Measurements from ENCODE around the gene CLIP2.

The CLIP2 gene

GRCh38 chr7:74405899-74406512, 116.8 kb downstream of the CLIP2 start:
- Histone ChIP-seq H3K4me1 (ENCODE audit: control insufficient read depth in 2 of 2, insufficient read depth in 1 of 2, low read depth in 1 of 2, low read length in 2 of 2) (no peaks in the 10 kb centered on the region), H2BK5ac (ENCODE audit: low read length) (no peak overlapping the region), H3K27ac (replicated peaks; ENCODE audit: low read length) (no peak overlapping the region), H3K79me1 (ENCODE audit: low read depth, low read length) (no peaks in the 10 kb centered on the region), H3K9me3 (replicated peaks in 1 of 2; ENCODE audit: control insufficient read depth in 2 of 2, insufficient read depth in 1 of 2, low read depth in 1 of 2, low read length in 2 of 2) (no peaks in the 10 kb centered on the region), H2BK120ac (ENCODE audit: low read depth, low read length) (no peak overlapping the region), H3K4me2 (ENCODE audit: insufficient read depth, low read length, poor library complexity, severe bottlenecking) (no peak overlapping the region), H3K4ac (ENCODE audit: low read length) (no peak overlapping the region), H3K14ac (ENCODE audit: low read length) (no peak overlapping the region), H4K91ac (ENCODE audit: low read depth, low read length, poor library complexity) (no peak overlapping the region), H2AK5ac (ENCODE audit: low read depth, low read length) (no peak overlapping the region), H3K36me3 (replicated peaks in 1 of 2; ENCODE audit: control insufficient read depth in 2 of 2, insufficient read depth in 2 of 2, low read length in 2 of 2) (peaks cover 12 to 40% of the 10 kb centered on the region in 2 donors), H3K4me3 (ENCODE audit: low read length in 2 of 2) (no peak overlapping the region), H2AFZ (ENCODE audit: low read length) (no peak overlapping the region), H3K23ac (ENCODE audit: low read depth, low read length, poor library complexity) (peak overlapping the region; percentile 34), H3K18ac (ENCODE audit: low read length) (peak overlapping the region; percentile 76), H4K8ac (ENCODE audit: low read depth, low read length) (no peak overlapping the region), H2BK15ac (ENCODE audit: low read length) (no peak overlapping the region), H2BK12ac (ENCODE audit: low read length) (no peak overlapping the region), H3K9ac (ENCODE audit: low read depth, low read length, poor library complexity) (no peak overlapping the region), H3K27me3 (ENCODE audit: control insufficient read depth in 3 of 3, insufficient read depth in 3 of 3, low read depth in 1 of 3, low read length in 3 of 3) (no peaks in the 10 kb centered on the region)
- DNase-seq (ENCODE audit: low spot score) = no peak
- no CpG with 5 or more reads among the region's 20 CpGs for WGBS, 2 donors (ENCODE audit: extremely low coverage in 2 of 2, insufficient read length in 2 of 2, insufficient replicate concordance in 1 of 2)

DNA sequence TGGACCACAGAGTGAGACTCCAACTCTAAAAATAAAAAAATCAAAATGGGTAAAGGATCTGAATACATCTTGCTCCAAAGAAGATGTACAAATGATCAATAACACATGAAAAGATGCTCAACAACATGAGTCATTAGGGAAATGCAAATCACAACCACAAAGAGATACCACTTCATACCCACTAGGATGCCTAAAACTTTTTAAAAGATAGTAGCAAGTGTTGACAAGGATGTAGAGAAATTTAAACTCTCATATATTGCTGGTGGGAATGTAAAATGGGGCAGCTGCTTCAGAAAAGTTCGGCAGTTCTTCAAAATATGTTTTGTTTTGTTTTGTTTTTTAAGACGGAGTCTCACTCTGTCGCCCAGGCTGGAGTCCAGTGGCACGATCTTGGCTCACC, 118.8 kb downstream of the CLIP2 start:
- H2BK12ac ChIP-seq (ENCODE audit: low read length) = no peak overlapping the region
- no peaks in the 10 kb centered on the region for H3K9me3 ChIP-seq (replicated peaks in 1 of 2; ENCODE audit: control insufficient read depth in 2 of 2, insufficient read depth in 1 of 2, low read depth in 1 of 2, low read length in 2 of 2)
- H3K36me3 ChIP-seq (replicated peaks in 1 of 2; ENCODE audit: control insufficient read depth in 2 of 2, insufficient read depth in 2 of 2, low read length in 2 of 2) = peaks cover 7 to 26% of the 10 kb centered on the region in 2 donors
- H3K9ac ChIP-seq (ENCODE audit: low read depth, low read length, poor library complexity) = no peak overlapping the region
- no peak overlapping the region for H2AFZ ChIP-seq (ENCODE audit: low read length)
- no peak overlapping the region for H2BK5ac ChIP-seq (ENCODE audit: low read length)
- H3K18ac ChIP-seq (ENCODE audit: low read length) = no peak overlapping the region
- H3K23ac ChIP-seq (ENCODE audit: low read depth, low read length, poor library complexity) = no peak overlapping the region
- H4K91ac ChIP-seq (ENCODE audit: low read depth, low read length, poor library complexity) = no peak overlapping the region
- H3K79me1 ChIP-seq (ENCODE audit: low read depth, low read length) = no peaks in the 10 kb centered on the region
- H3K4me3 ChIP-seq (ENCODE audit: low read length in 2 of 2) = no peak overlapping the region
- H2BK15ac ChIP-seq (ENCODE audit: low read length) = no peak overlapping the region
- no peak overlapping the region for H3K4me2 ChIP-seq (ENCODE audit: insufficient read depth, low read length, poor library complexity, severe bottlenecking)
- no peaks in the 10 kb centered on the region for H3K4me1 ChIP-seq (ENCODE audit: control insufficient read depth in 2 of 2, insufficient read depth in 1 of 2, low read depth in 1 of 2, low read length in 2 of 2)
- no peak overlapping the region for H2BK120ac ChIP-seq (ENCODE audit: low read depth, low read length)
- no peaks in the 10 kb centered on the region for H3K27me3 ChIP-seq (ENCODE audit: control insufficient read depth in 3 of 3, insufficient read depth in 3 of 3, low read depth in 1 of 3, low read length in 3 of 3)
- DNase-seq (ENCODE audit: low spot score) = no peak
- no peak overlapping the region for H2AK5ac ChIP-seq (ENCODE audit: low read depth, low read length)
- no CpG with 5 or more reads among the region's 4 CpGs for WGBS, 2 donors (ENCODE audit: extremely low coverage in 2 of 2, insufficient read length in 2 of 2, insufficient replicate concordance in 1 of 2)
- no peak overlapping the region for H3K14ac ChIP-seq (ENCODE audit: low read length)
- H4K8ac ChIP-seq (ENCODE audit: low read depth, low read length) = no peak overlapping the region
- no peak overlapping the region for H3K27ac ChIP-seq (replicated peaks; ENCODE audit: low read length)
- H3K4ac ChIP-seq (ENCODE audit: low read length) = no peak overlapping the region

- Histone ChIP-seq H2BK5ac (ENCODE audit: low read length) (no peak overlapping the region), H2BK120ac (ENCODE audit: low read depth, low read length) (no peak overlapping the region), H3K4me2 (ENCODE audit: insufficient read depth, low read length, poor library complexity, severe bottlenecking) (no peak overlapping the region), H2BK15ac (ENCODE audit: low read length) (no peak overlapping the region), H3K36me3 (replicated peaks in 1 of 2; ENCODE audit: control insufficient read depth in 2 of 2, insufficient read depth in 2 of 2, low read length in 2 of 2) (peaks cover 2 to 14% of the 10 kb centered on the region in 2 donors), H3K79me1 (ENCODE audit: low read depth, low read length) (no peaks in the 10 kb centered on the region), H2AK5ac (ENCODE audit: low read depth, low read length) (no peak overlapping the region), H2BK12ac (ENCODE audit: low read length) (no peak overlapping the region), H3K4ac (ENCODE audit: low read length) (no peak overlapping the region), H4K8ac (ENCODE audit: low read depth, low read length) (no peak overlapping the region), H3K18ac (ENCODE audit: low read length) (no peak overlapping the region), H3K23ac (ENCODE audit: low read depth, low read length, poor library complexity) (no peak overlapping the region), H3K14ac (ENCODE audit: low read length) (no peak overlapping the region), H3K4me1 (ENCODE audit: control insufficient read depth in 2 of 2, insufficient read depth in 1 of 2, low read depth in 1 of 2, low read length in 2 of 2) (no peaks in the 10 kb centered on the region), H4K91ac (ENCODE audit: low read depth, low read length, poor library complexity) (no peak overlapping the region), H3K27ac (replicated peaks; ENCODE audit: low read length) (no peak overlapping the region), H3K9ac (ENCODE audit: low read depth, low read length, poor library complexity) (no peak overlapping the region), H3K9me3 (replicated peaks in 1 of 2; ENCODE audit: control insufficient read depth in 2 of 2, insufficient read depth in 1 of 2, low read depth in 1 of 2, low read length in 2 of 2) (no peaks in the 10 kb centered on the region), H2AFZ (ENCODE audit: low read length) (no peak overlapping the region), H3K27me3 (ENCODE audit: control insufficient read depth in 3 of 3, insufficient read depth in 3 of 3, low read depth in 1 of 3, low read length in 3 of 3) (no peaks in the 10 kb centered on the region), H3K4me3 (ENCODE audit: low read length in 2 of 2) (no peak overlapping the region)
- DNase-seq (ENCODE audit: low spot score) = no peak
- WGBS, 2 donors (ENCODE audit: extremely low coverage in 2 of 2, insufficient read length in 2 of 2, insufficient replicate concordance in 1 of 2) = no CpG with 5 or more reads among the region's 7 CpGs
These were observed 120.4 kb downstream of the CLIP2 start for GRCh38 chr7:74409571-74409970.

- Histone ChIP-seq H3K9me3 (replicated peaks in 1 of 2; ENCODE audit: control insufficient read depth in 2 of 2, insufficient read depth in 1 of 2, low read depth in 1 of 2, low read length in 2 of 2) (no peaks in the 10 kb centered on the region), H3K27me3 (ENCODE audit: control insufficient read depth in 3 of 3, insufficient read depth in 3 of 3, low read depth in 1 of 3, low read length in 3 of 3) (no peaks in the 10 kb centered on the region), H3K4me1 (ENCODE audit: control insufficient read depth in 2 of 2, insufficient read depth in 1 of 2, low read depth in 1 of 2, low read length in 2 of 2) (no peaks in the 10 kb centered on the region), H3K4ac (ENCODE audit: low read length) (no peak overlapping the region), H3K4me2 (ENCODE audit: insufficient read depth, low read length, poor library complexity, severe bottlenecking) (no peak overlapping the region), H4K8ac (ENCODE audit: low read depth, low read length) (no peak overlapping the region), H2BK12ac (ENCODE audit: low read length) (no peak overlapping the region), H3K23ac (ENCODE audit: low read depth, low read length, poor library complexity) (no peak overlapping the region), H2AFZ (ENCODE audit: low read length) (no peak overlapping the region), H2AK5ac (ENCODE audit: low read depth, low read length) (no peak overlapping the region), H3K36me3 (replicated peaks in 1 of 2; ENCODE audit: control insufficient read depth in 2 of 2, insufficient read depth in 2 of 2, low read length in 2 of 2) (peaks cover 0 to 4% of the 10 kb centered on the region in 2 donors), H2BK120ac (ENCODE audit: low read depth, low read length) (no peak overlapping the region), H3K18ac (ENCODE audit: low read length) (no peak overlapping the region), H3K9ac (ENCODE audit: low read depth, low read length, poor library complexity) (no peak overlapping the region), H4K91ac (ENCODE audit: low read depth, low read length, poor library complexity) (no peak overlapping the region), H2BK5ac (ENCODE audit: low read length) (no peak overlapping the region), H2BK15ac (ENCODE audit: low read length) (no peak overlapping the region), H3K27ac (replicated peaks; ENCODE audit: low read length) (no peak overlapping the region), H3K14ac (ENCODE audit: low read length) (no peak overlapping the region), H3K79me1 (ENCODE audit: low read depth, low read length) (no peaks in the 10 kb centered on the region), H3K4me3 (ENCODE audit: low read length in 2 of 2) (no peak overlapping the region)
- WGBS, 2 donors (ENCODE audit: extremely low coverage in 2 of 2, insufficient read length in 2 of 2, insufficient replicate concordance in 1 of 2) = no CpG with 5 or more reads among the region's 2 CpGs
- no peak for DNase-seq (ENCODE audit: low spot score)
These were observed 121.6 kb downstream of the CLIP2 start for GRCh38 chr7:74410772-74411171.

All from neuronal stem cell (in vitro differentiated cells).